ENCODE results near the gene SPAG16.

SPAG16 gene

DNA sequence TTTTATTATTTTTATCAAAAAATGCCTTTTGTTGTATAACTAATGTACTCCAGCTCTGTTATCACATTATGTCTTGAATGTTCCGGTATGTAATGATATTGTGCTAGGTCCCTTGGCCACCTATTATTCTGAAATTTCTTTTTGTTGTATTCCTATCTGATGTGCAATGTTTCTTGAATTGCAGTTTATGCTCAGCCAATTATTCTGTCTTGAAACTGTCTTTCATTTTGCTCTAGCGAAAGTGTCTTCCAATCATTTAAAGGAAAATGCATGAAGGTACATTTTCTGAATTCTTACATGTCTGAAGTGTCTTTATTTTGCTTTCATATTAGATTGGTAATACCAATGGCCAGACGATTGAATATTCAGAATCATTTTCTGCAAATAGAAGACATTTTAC, 277.5 kb downstream of the SPAG16 start:
- DNase-seq, result no peak
- TF ChIP-seq, protein P1, sequence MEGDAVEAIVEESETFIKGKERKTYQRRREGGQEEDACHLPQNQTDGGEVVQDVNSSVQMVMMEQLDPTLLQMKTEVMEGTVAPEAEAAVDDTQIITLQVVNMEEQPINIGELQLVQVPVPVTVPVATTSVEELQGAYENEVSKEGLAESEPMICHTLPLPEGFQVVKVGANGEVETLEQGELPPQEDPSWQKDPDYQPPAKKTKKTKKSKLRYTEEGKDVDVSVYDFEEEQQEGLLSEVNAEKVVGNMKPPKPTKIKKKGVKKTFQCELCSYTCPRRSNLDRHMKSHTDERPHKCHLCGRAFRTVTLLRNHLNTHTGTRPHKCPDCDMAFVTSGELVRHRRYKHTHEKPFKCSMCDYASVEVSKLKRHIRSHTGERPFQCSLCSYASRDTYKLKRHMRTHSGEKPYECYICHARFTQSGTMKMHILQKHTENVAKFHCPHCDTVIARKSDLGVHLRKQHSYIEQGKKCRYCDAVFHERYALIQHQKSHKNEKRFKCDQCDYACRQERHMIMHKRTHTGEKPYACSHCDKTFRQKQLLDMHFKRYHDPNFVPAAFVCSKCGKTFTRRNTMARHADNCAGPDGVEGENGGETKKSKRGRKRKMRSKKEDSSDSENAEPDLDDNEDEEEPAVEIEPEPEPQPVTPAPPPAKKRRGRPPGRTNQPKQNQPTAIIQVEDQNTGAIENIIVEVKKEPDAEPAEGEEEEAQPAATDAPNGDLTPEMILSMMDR (IDR thresholded peaks at IDR 0.05; ENCODE audit: low read depth, low read length), result no peak
- Histone ChIP-seq H3K27ac (no peak overlapping the region), H3K27me3 (ENCODE audit: insufficient read depth, low read depth, severe bottlenecking) (no peaks in the 10 kb centered on the region), H3K36me3 (no peaks in the 10 kb centered on the region), H3K9me3 (ENCODE audit: severe bottlenecking) (no peaks in the 10 kb centered on the region), H3K4me3 (ENCODE audit: low read depth, low read length) (no peak overlapping the region)

DNA sequence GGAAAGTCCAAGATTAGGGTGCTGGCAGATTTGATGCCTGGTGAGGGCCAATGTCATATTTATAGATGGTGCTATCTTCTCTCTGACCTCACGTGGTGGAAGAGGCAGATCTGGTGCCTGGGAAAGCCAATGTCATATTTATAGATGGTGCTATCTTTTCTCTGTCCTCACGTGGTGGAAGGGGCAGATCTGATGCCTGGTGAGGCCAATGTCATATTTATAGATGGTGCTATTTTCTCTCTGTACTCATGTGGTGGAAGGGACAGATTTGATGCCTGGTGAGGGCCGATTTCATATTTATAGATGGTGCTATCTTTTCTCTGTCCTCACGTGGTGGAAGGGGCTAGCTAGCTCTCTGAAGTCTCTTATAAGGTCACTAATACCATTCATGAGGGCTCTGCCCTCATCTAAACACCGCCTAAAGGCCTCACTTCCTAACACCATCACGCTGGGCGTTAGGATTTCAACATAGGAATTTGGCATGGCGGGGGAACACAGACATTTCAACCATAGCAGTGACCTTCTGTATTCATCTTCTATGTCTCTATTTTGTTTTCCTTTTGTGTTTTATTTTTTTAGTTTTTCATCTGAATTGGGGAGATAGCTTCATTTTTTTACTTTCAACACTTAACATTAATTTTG, 278.4 kb downstream of the SPAG16 start:
- H3K27ac ChIP-seq, result no peak overlapping the region
- no peak overlapping the region for H3K4me3 ChIP-seq (ENCODE audit: low read depth, low read length)
- H3K27me3 ChIP-seq (ENCODE audit: insufficient read depth, low read depth, severe bottlenecking), result no peaks in the 10 kb centered on the region
- TF ChIP-seq, protein P1 (IDR thresholded peaks at IDR 0.05; ENCODE audit: low read depth, low read length), result no peak
- no peaks in the 10 kb centered on the region for H3K36me3 ChIP-seq
- H3K9me3 ChIP-seq (ENCODE audit: severe bottlenecking), result no peaks in the 10 kb centered on the region
- DNase-seq, result no peak

DNA sequence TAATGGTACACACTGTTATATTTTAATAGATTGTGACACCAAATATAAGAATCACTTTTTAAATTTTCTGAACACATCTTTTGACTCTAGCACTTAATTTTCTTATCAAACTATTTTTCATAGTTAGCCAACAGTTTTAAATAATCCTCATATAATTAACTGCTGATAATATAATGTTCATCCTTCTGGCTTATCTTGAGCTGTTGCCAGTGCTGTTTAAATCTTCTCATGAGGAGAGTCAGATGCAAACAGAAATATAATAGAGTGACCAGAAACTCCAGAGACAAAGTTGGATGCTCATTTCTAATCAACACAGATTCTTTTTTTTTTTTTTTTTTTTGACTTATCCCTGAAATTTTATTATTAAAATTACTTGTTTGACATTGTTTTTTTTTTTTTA, 282.6 kb downstream of the SPAG16 start:
- TF ChIP-seq, protein P1 (IDR thresholded peaks at IDR 0.05; ENCODE audit: low read depth, low read length), result no peak
- H3K27me3 ChIP-seq (ENCODE audit: insufficient read depth, low read depth, severe bottlenecking), result no peaks in the 10 kb centered on the region

DNA sequence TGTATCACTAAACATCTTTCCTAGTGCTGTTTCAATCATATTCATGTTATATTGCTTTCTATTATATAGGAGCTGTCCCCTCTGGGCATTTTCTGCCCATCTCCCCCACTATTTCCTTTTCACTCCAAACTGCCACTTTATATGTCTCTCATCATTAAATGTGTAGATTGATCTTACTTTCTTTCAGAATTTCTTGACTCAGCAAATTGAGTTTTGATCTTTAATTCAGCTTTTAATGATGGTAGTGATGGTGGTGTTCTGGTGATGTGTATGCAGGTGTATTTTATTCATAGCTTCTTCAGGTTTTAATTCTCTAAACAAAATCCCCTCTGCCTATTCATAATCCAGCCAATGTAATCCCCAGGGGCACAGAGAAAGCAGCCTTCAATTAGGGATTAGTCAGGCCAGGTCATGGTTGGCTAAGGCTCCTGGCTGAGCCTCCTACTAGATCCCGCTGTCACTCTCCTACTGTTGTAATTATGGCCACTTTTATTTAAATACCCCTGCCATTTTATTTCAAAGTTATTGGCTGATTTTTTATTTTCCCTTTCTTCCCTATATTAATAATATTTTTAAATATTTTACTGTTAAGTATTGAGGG, 325.4 kb downstream of the SPAG16 start:
- H3K27ac ChIP-seq, result no peak overlapping the region
- TF ChIP-seq, protein P1 (IDR thresholded peaks at IDR 0.05; ENCODE audit: low read depth, low read length), result no peak
- no peak overlapping the region for H3K4me3 ChIP-seq (ENCODE audit: low read depth, low read length)
- no peaks in the 10 kb centered on the region for H3K36me3 ChIP-seq
- no peaks in the 10 kb centered on the region for H3K27me3 ChIP-seq (ENCODE audit: insufficient read depth, low read depth, severe bottlenecking)
- DNase-seq, result peak; percentile 54
- no peaks in the 10 kb centered on the region for H3K9me3 ChIP-seq (ENCODE audit: severe bottlenecking)

More for the DNA sequence above, 282.6 kb downstream of the SPAG16 start:
- Histone ChIP-seq H3K27ac (no peak overlapping the region), H3K4me3 (ENCODE audit: low read depth, low read length) (no peak overlapping the region), H3K36me3 (no peaks in the 10 kb centered on the region), H3K9me3 (ENCODE audit: severe bottlenecking) (no peaks in the 10 kb centered on the region)
- no peak for DNase-seq

DNA sequence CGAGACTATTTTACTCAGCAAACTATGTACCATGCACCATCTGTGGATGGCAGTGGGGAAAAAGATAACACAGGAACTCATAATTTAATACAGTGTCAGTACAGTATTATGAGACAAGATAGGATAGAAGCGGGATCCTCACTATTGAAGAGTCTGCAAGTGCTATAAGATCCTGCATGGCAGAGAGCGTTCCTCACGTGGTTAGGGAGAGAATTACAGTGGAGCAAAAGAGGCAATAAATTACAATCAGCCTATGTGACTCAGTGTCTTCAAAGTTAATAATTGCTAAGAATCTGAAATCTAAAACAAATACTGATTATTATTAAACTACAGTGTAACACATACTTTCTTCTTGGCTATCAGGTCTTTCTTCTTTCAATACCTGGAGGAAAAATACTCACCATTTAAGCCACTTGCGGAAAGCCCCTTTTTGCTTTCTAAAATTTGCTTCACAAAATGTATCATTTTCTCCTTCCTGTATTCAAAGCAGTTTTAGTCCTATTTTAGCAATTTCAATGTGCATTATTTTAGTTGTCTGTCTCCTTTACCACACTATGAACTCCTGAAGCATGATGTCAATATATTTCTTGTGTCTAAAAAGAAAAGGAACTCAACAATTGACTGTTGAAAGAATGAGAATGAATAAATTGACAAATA, 342.9 kb downstream of the SPAG16 start:
- H3K27me3 ChIP-seq (ENCODE audit: insufficient read depth, low read depth, severe bottlenecking), result no peaks in the 10 kb centered on the region
- no peaks in the 10 kb centered on the region for H3K36me3 ChIP-seq
- H3K27ac ChIP-seq, result no peak overlapping the region
- TF ChIP-seq, protein P1 (IDR thresholded peaks at IDR 0.05; ENCODE audit: low read depth, low read length), result no peak
- DNase-seq, result no peak
- H3K9me3 ChIP-seq (ENCODE audit: severe bottlenecking), result no peaks in the 10 kb centered on the region
- H3K4me3 ChIP-seq (ENCODE audit: low read depth, low read length), result no peak overlapping the region

Measured in WERI-Rb-1 (cell line).